Left hindlimb (tissue), 1 donor: ENCODE results near the gene DOK1.

Experiments
- DNase-seq: peaks from one replicate; pipeline ENCODE4 v3.0.0-alpha.2; 2018

DOK1 gene

GRCh38 chr2:74603282-74604000 lies 48.9 kb downstream of the DOK1 start:
- DNase-seq: no peak

GRCh38 chr2:74606927-74607326 lies 52.4 kb downstream of the DOK1 start:
- DNase-seq: no peak
